ENCODE measurements around the gene ZNF709. TPM values are rescaled to one million over a fixed set of nuclear protein-coding genes. Genes with fewer than 3 reads are reported as not detected.
"Not testable (repeated sequence)": the region's sequence is repeated elsewhere in the genome, so short reads cannot be mapped to it uniquely, and the experiment has no call there.

ZNF709 gene
- total RNA-seq, 1 experiment from 2014 or later, result 1.7 TPM

- peaks cover 5% of the 10 kb centered on the region for H3K9me3 Mint-ChIP-seq (ENCODE audit: low read depth, unreplicated experiment)
- no TSS peak for BruUV-seq (replicated peaks)
- intact Hi-C loops (cut with micrococcal nuclease; ENCODE audit: unreplicated experiment), result no loop called here
Measured at GRCh38 chr19:12464769-12465168, 19.8 kb downstream of the ZNF709 start.

GRCh38 chr19:12464139-12464538 lies 20.5 kb downstream of the ZNF709 start:
- intact Hi-C loops (cut with micrococcal nuclease; ENCODE audit: unreplicated experiment); H3K4me1 Mint-ChIP-seq (ENCODE audit: low read depth, unreplicated experiment); DNase-seq; H3K4me3 Mint-ChIP-seq (ENCODE audit: low read depth, unreplicated experiment); CTCF ChIA-PET; H3K27me3 Mint-ChIP-seq (ENCODE audit: unreplicated experiment); BruUV-seq (replicated peaks); H3K36me3 Mint-ChIP-seq (ENCODE audit: insufficient read depth, unreplicated experiment); H3K27ac Mint-ChIP-seq (ENCODE audit: unreplicated experiment); H3K9me3 Mint-ChIP-seq (ENCODE audit: low read depth, unreplicated experiment): not testable (repeated sequence)

More at GRCh38 chr19:12464769-12465168, 19.8 kb downstream of the ZNF709 start:
- DNase-seq, result no peak
- Mint-ChIP-seq H3K36me3 (ENCODE audit: insufficient read depth, unreplicated experiment) (no peaks in the 10 kb centered on the region), H3K27ac (ENCODE audit: unreplicated experiment) (no peak overlapping the region), H3K27me3 (ENCODE audit: unreplicated experiment) (no peaks in the 10 kb centered on the region), H3K4me1 (ENCODE audit: low read depth, unreplicated experiment) (no peaks in the 10 kb centered on the region), H3K4me3 (ENCODE audit: low read depth, unreplicated experiment) (no peak overlapping the region)
- CTCF ChIA-PET, result no interaction called here
- no peak for TF ChIP-seq CTCF (IDR thresholded peaks at IDR 0.05; ENCODE audit: unreplicated experiment)

GRCh38 chr19:12453495-12453894 lies 31.1 kb downstream of the ZNF709 start:
- peaks cover 8% of the 10 kb centered on the region for H3K9me3 Mint-ChIP-seq (ENCODE audit: low read depth, unreplicated experiment)
- no peak for TF ChIP-seq CTCF (IDR thresholded peaks at IDR 0.05; ENCODE audit: unreplicated experiment)
- CTCF ChIA-PET, result no interaction called here
- no TSS peak for BruUV-seq (replicated peaks)
- peak; percentile 32 for DNase-seq
- H3K4me1 Mint-ChIP-seq (ENCODE audit: low read depth, unreplicated experiment), result no peaks in the 10 kb centered on the region
- no peak overlapping the region for H3K27ac Mint-ChIP-seq (ENCODE audit: unreplicated experiment)
- H3K27me3 Mint-ChIP-seq (ENCODE audit: unreplicated experiment), result no peaks in the 10 kb centered on the region
- intact Hi-C loops (cut with micrococcal nuclease; ENCODE audit: unreplicated experiment), result no loop called here
- no peaks in the 10 kb centered on the region for H3K36me3 Mint-ChIP-seq (ENCODE audit: insufficient read depth, unreplicated experiment)
- H3K4me3 Mint-ChIP-seq (ENCODE audit: low read depth, unreplicated experiment), result no peak overlapping the region

GRCh38 chr19:12450844-12451243 lies 33.8 kb downstream of the ZNF709 start:
- BruUV-seq (replicated peaks), result no TSS peak

More at GRCh38 chr19:12450844-12451243, 33.8 kb downstream of the ZNF709 start:
- H3K27ac Mint-ChIP-seq (ENCODE audit: unreplicated experiment), result no peak overlapping the region
- DNase-seq, result no peak
- TF ChIP-seq CTCF (IDR thresholded peaks at IDR 0.05; ENCODE audit: unreplicated experiment), result no peak
- no peaks in the 10 kb centered on the region for H3K4me1 Mint-ChIP-seq (ENCODE audit: low read depth, unreplicated experiment)
- H3K36me3 Mint-ChIP-seq (ENCODE audit: insufficient read depth, unreplicated experiment), result no peaks in the 10 kb centered on the region
- intact Hi-C loops (cut with micrococcal nuclease; ENCODE audit: unreplicated experiment), result no loop called here
- no peaks in the 10 kb centered on the region for H3K27me3 Mint-ChIP-seq (ENCODE audit: unreplicated experiment)
- H3K4me3 Mint-ChIP-seq (ENCODE audit: low read depth, unreplicated experiment), result no peak overlapping the region
- H3K9me3 Mint-ChIP-seq (ENCODE audit: low read depth, unreplicated experiment), result peaks cover 8% of the 10 kb centered on the region
- CTCF ChIA-PET, result no interaction called here
